Hippocampal formation (tissue), 2 donors: ENCODE data around the gene JPH3.

Source experiments
- DNase-seq, 2 donors: peaks; one replicate each; lab custom pipeline; 2025; lab: John Stamatoyannopoulos, UW

Gene JPH3

DNA sequence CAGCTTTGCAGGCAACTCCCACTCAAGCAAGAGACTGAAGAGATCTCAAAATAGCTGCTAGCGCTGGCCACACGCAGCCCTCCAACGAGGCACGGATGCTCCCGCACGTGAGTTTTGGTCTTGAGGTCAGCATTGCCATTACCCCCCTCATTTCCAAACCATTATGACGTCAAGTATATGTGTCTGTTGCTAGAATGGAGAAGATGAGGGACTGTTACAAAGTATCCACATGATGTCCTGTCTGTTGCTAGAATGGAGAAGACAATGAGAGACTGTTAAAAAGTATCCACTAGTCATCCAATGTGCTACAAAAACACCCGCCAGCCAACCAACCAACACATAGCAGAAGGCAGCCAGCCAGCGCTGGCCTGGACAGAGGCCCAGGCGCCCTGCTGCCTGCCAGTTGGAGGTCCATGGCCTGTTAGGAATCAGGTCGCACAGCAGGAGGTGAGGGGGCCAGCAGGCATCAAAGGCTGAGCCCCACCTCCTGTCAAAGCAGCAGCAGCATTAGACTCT, 138.7 kb downstream of the JPH3 start:
- peak; percentile 75 to 82 for DNase-seq

DNA sequence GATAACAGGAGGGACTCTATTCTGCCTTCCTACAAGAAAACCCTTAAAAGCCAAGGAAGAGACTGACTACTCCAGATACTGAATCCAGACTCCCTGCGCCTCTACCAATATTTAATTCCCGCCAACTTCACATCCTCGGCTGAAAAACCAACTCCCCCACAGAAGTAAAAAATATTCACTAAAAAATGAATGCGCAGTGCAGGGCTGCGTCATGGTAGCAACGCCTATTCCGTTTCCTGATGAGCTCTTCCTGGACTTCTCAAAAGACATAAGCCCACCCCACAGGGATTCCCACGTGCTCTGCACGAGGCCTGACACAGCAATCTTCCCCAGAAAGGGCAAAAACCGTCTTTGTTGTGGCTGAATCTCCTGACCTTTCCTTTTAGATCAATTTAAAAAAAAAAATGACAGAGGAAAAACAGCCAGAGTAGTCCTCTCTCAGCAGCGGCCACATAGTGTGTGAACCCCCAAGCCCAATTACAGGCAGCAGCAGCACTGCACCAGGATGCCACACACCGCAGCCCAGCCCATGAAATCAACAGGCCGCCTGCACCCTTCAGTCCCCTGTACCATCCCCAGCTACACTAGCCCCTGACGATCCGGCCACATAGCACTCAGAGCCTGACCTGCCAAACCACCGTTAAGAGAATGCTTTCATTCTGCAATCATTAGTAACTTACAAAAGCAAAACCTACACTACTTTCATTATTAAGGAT, 139.6 kb downstream of the JPH3 start:
- no peak for DNase-seq

DNA sequence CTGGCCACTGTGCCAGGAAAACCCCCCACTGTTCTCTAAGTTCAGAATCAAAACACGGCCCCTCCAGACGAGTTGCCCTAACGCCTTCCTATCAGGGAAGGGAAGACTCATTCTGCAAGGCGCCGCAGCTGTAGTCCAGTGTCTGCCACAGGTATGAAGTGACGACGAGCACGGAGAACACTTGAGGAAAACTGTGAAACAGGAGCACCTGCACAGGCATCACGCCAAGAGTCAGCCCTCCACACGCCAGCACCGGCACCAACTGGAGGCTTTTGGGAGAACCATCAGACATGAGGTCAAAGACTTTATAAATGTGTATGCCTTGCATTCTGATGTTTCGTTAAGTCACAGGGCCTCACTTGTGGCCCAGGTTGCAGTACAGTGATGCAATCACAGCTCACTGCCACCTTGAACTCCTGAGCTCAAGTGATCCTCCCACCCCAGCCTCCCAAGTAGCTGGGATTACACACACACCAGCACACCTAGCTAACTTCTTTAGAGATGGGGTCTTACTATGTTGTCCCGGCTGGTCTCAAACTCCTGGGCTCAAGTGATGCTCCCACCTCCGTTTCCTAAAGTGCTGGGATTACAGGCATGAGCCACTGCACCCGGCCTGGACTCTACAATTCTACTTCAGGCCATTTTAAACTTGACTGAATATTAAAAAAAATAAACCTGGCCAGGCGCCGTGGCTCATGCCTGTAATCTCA, 140.6 kb downstream of the JPH3 start:
- DNase-seq: no peak

DNA sequence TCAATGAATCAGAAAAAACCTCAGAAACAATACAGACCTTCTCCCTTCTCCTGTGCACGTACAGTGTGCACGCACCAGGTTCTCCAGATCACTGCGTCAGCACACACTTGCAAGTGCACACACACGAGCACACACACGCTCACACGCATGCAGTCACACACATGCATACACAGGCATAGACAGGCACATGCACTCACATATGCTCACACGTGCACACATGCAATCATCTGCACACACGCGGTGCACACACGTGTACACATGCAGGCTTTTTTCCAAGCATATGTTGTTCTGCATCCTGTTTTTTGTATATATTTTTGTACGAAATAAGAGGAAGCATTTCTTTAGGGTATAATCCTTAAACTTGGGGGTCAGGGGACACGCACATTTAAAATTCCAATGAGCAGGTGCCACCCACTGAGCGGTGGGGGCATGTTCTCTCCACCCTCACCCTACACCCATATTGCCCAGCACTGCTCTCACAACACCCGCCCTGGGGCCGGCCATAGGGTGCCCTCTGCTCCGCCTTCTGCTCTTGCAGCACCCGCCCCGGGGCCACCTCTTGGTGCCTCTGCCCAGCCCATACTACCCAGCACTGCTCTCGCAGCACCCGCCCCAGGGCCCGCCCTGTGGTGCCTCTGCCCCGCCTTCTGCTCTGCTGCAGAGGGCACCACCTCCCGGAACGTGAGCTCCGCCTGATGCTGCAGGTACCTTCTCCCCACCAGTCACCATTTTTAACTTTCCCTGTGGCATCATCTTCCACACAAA, 142.6 kb downstream of the JPH3 start:
- no peak for DNase-seq

DNA sequence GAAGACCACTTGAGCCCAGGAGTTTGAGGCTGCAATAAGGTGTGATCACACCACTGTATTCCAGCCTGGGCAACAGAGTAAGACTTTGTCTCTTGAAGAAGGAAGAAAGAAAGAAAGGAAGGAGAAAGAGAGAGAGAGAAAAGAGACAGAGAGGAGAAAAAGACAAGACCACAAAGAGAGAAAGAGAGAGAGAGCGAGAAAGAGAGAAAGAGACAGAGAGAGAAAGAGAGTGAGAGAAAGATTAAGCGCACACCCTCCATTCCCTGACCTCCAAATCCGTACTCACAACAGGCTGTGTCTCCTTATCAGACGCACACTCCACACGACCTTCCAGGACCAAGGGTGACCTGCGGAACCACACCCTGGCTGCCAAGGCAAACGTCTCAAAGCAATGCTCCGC, 143.9 kb downstream of the JPH3 start:
- DNase-seq: no peak
